OCI-LY1 (cell line): ENCODE data around the gene SEPHS1.

Source experiments
- CTCF ChIP-seq: fragments of 200-600 bp; sonication (generic), shearing (Covaris generic); IDR thresholded peaks from 2 replicates; pipeline ENCODE4 v1.5.1; 2017; ENCODE audit warnings: mild to moderate bottlenecking, antibody characterized with exemption, low read length, moderate library complexity, mixed read lengths
- EZH2 ChIP-seq: fragments of 200-600 bp; sonication (generic), shearing (Covaris generic); IDR thresholded peaks from 2 replicates; pipeline ENCODE4 v1.8.0; 2017; ENCODE audit warnings: borderline replicate concordance, mixed run types, mild to moderate bottlenecking, antibody characterized with exemption, low read length, moderate library complexity, mixed read lengths

DNA sequence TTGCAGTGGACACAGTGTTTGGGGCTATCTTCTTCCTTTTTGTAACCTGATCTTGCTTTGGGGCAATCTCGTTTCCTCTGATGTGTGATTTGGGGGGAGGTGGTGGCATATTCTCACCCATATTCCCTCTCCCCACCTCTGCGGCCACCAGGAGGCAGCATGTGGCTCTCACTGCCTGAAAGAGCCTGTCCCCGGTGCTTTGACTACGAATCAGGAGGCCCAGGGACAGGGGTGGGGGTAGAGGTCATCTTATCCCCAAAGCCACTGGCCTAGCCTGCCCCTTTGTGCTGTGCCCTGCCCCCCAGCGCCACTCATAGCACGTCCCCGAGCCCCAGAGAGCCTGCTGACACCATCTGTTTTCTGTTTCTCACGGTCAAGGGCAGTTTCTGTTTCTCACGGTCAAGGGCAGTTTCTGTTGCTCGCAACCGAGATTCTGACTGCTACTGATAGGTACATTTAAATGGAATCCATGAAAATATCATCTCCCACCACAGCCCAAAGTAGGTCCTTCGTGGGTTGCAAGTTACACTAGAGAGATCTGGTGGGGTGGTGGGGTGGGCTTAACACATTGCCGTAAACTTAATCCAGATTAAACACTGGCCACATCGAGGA is 76.4 kb downstream of the SEPHS1 start:
- TF ChIP-seq CTCF (peak; percentile 83), EZH2 (no peak)
